Measurements from ENCODE around the gene ARID3C. TPM values are rescaled to one million over a fixed set of nuclear protein-coding genes. Genes with fewer than 3 reads are reported as not detected.

ARID3C gene
- total RNA-seq, 1 donor from 2014 or later = not detected

DNA sequence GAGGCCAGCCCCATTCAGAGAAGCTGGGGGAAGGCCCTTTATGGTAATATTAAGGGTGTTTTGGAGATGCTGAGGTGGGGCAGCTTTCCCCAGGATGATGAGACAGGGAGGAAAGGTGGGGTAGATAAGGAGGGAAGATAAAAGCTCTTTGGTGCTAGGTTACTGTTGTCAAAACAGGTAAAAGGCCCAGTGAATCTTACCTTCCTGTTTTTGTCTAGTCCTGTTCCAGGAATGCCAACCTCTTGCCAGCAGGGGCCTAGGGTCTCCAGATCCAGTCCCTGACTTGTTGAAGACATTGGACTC is 34.4 kb upstream of the ARID3C start:
- peaks cover 27% of the 10 kb centered on the region for H3K4me1 ChIP-seq
- no peaks in the 10 kb centered on the region for H3K9me3 ChIP-seq
- TF ChIP-seq POLR2A (IDR thresholded peaks at IDR 0.05) = no peak
- TF ChIP-seq, protein P1, sequence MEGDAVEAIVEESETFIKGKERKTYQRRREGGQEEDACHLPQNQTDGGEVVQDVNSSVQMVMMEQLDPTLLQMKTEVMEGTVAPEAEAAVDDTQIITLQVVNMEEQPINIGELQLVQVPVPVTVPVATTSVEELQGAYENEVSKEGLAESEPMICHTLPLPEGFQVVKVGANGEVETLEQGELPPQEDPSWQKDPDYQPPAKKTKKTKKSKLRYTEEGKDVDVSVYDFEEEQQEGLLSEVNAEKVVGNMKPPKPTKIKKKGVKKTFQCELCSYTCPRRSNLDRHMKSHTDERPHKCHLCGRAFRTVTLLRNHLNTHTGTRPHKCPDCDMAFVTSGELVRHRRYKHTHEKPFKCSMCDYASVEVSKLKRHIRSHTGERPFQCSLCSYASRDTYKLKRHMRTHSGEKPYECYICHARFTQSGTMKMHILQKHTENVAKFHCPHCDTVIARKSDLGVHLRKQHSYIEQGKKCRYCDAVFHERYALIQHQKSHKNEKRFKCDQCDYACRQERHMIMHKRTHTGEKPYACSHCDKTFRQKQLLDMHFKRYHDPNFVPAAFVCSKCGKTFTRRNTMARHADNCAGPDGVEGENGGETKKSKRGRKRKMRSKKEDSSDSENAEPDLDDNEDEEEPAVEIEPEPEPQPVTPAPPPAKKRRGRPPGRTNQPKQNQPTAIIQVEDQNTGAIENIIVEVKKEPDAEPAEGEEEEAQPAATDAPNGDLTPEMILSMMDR (IDR thresholded peaks at IDR 0.05) = no peak
- TF ChIP-seq POLR2AphosphoS5 (IDR thresholded peaks at IDR 0.05; ENCODE audit: insufficient read depth in 1 of 2, low read depth in 1 of 2) = no peak
- no peaks in the 10 kb centered on the region for H3K27me3 ChIP-seq
- no peak overlapping the region for H3K4me3 ChIP-seq
- intact Hi-C loops (cut with DNase I) = no loop called here
- DNase-seq (ENCODE audit: extremely low spot score in 2 of 2) = no peak
- no peak overlapping the region for H3K27ac ChIP-seq
- no peaks in the 10 kb centered on the region for H3K36me3 ChIP-seq

DNA sequence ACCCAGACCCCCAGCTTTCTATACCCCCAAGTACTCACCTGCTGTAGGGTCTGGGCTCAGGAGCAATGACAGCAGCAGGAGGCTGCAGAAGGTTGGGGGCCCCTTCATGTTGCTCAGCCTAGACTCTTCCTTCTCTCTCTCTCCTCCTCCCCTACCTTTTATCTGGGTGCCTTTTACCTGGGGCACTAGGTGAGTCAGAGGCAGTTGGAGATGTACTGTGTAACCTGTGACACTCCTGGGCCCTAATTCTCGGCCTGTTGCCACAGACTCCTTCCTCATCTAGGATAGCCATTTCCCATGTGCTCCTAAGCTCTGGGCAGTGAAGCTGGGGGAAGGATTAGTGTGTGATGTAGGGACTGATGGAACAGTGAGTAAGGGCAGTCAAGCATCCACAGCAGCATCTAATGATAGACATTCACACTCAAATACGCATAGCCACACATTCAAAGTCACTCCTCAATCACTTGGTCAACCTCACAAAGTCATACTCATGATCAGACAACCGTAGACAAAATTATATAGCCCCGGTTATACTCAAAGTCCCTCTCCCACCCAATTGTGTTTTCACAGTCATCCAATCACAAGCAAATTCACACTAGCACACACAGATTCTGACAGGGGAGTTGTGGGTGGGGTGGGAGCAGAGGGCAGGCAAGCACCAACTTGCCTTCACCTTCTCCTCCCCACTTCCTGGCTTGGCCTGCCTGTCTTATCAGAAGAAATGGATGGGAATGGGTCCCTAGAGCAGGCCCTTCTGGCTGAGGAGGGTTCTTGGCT is 33.8 kb upstream of the ARID3C start, which contains the start of gene CCL27:
Gene CCL27, minus strand, starts transcription at position 132 of the 777 bp plus-strand sequence. Its CDS starts 24 bp downstream, at position 108.
- no peak within 1 kb of the TSS for H3K4me3 ChIP-seq
- DNase-seq (ENCODE audit: extremely low spot score in 2 of 2) = no peak
- no peaks in the 10 kb centered on the region for H3K27me3 ChIP-seq
- H3K9me3 ChIP-seq = no peaks in the 10 kb centered on the region
- no peak within 1 kb of the TSS for H3K27ac ChIP-seq
- TF ChIP-seq, protein P1 (IDR thresholded peaks at IDR 0.05) = no peak
- no peak for TF ChIP-seq POLR2A (IDR thresholded peaks at IDR 0.05)
- no peak for TF ChIP-seq POLR2AphosphoS5 (IDR thresholded peaks at IDR 0.05; ENCODE audit: insufficient read depth in 1 of 2, low read depth in 1 of 2)
- intact Hi-C loops (cut with DNase I) = no loop called here
- H3K36me3 ChIP-seq = no peaks in the 10 kb centered on the region
- H3K4me1 ChIP-seq = peaks cover 27% of the 10 kb centered on the region

DNA sequence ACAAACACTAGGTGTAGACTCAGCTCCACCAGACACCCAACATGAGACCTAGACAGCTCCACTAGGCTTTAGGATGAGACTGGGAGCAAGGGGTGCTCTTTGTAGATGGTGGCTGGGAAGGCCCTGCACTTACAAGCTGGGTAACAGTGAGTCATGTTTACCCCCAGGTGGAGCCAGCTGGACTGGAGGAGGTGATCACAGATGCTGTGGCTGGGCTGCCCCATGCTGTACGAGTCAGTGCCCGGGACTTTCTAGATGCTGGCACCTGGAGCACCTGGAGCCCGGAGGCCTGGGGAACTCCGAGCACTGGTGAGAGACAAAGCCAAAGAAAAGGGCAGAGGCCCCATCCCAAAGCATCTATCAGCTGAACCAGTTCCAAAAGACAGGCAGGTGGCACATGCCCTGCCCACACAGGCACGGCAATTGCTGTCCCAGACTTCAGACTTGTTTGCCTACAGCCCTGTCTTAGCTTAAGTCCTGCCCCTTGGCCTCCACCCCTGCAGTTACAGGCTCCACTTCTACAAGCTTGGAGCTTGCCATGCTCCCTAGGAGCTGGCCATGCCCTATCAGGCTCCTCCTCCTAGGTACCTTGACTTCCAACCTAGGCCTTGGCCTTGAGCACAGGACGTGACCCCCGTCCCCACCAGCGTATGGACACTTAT is 30.9 kb upstream of the ARID3C start:
- H3K27ac ChIP-seq = no peak overlapping the region
- no peaks in the 10 kb centered on the region for H3K9me3 ChIP-seq
- intact Hi-C loops (cut with DNase I) = no loop called here
- TF ChIP-seq, protein P1 (IDR thresholded peaks at IDR 0.05) = no peak
- TF ChIP-seq POLR2AphosphoS5 (IDR thresholded peaks at IDR 0.05; ENCODE audit: insufficient read depth in 1 of 2, low read depth in 1 of 2) (no peak), POLR2A (IDR thresholded peaks at IDR 0.05) (no peak)
- H3K4me3 ChIP-seq = no peak overlapping the region
- no peaks in the 10 kb centered on the region for H3K36me3 ChIP-seq
- no peak for DNase-seq (ENCODE audit: extremely low spot score in 2 of 2)
- peaks cover 27% of the 10 kb centered on the region for H3K4me1 ChIP-seq
- H3K27me3 ChIP-seq = no peaks in the 10 kb centered on the region

DNA sequence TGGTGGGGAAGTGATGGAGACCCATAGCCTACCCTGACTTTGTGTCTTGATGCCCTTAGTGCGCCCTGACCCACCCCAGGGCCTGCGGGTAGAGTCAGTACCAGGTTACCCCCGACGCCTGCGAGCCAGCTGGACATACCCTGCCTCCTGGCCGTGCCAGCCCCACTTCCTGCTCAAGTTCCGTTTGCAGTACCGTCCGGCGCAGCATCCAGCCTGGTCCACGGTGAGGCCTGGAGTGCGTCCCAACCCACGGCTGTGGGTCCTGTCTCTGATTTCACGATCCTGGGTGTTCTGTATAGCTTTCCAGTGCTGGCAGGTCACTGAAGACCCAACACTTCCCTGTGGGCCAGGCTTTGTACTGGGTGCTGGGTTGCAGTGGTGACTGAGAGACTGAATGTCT is 29.6 kb upstream of the ARID3C start:
- no peaks in the 10 kb centered on the region for H3K36me3 ChIP-seq
- H3K4me3 ChIP-seq = no peak overlapping the region
- no peaks in the 10 kb centered on the region for H3K9me3 ChIP-seq
- intact Hi-C loops (cut with DNase I) = no loop called here
- no peak overlapping the region for H3K27ac ChIP-seq
- TF ChIP-seq, protein P1 (IDR thresholded peaks at IDR 0.05) = no peak
- TF ChIP-seq POLR2A (IDR thresholded peaks at IDR 0.05) = no peak
- TF ChIP-seq POLR2AphosphoS5 (IDR thresholded peaks at IDR 0.05; ENCODE audit: insufficient read depth in 1 of 2, low read depth in 1 of 2) = no peak
- peaks cover 31% of the 10 kb centered on the region for H3K4me1 ChIP-seq
- H3K27me3 ChIP-seq = no peaks in the 10 kb centered on the region
- DNase-seq (ENCODE audit: extremely low spot score in 2 of 2) = no peak

DNA sequence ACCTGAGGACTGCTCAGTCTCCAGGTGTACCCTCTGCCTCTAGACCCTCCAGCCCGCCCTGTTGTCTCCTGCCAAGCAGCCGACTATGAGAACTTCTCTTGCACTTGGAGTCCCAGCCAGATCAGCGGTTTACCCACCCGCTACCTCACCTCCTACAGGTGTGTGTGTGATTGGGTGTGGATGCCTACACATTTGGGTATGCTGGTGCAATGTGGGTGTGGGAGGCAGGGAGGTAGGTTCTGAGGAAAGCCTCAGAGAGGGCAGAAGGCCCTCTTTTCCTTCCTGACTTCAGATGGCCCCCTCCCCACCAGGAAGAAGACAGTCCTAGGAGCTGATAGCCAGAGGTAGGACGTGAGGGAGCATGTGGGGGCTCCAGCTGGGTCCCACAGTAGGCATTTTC is 28.1 kb upstream of the ARID3C start:
- no peak for DNase-seq (ENCODE audit: extremely low spot score in 2 of 2)
- Histone ChIP-seq H3K27ac (no peak overlapping the region), H3K27me3 (no peaks in the 10 kb centered on the region), H3K36me3 (no peaks in the 10 kb centered on the region), H3K4me1 (peaks cover 46% of the 10 kb centered on the region), H3K9me3 (no peaks in the 10 kb centered on the region), H3K4me3 (no peak overlapping the region)
- intact Hi-C loops (cut with DNase I) = no loop called here
- TF ChIP-seq, protein P1 (IDR thresholded peaks at IDR 0.05) = no peak
- TF ChIP-seq POLR2AphosphoS5 (IDR thresholded peaks at IDR 0.05; ENCODE audit: insufficient read depth in 1 of 2, low read depth in 1 of 2) = no peak
- TF ChIP-seq POLR2A (IDR thresholded peaks at IDR 0.05) = no peak

Measured in vagina (tissue), 2 donors.